Activated CD4-positive, alpha-beta T cell treated with anti-CD3 and anti-CD28 coated beads, Interleukin-2, amount 50 U/mL, for 24 hours (primary cell): ENCODE data around the gene UCHL5.

Experiments used
- DNase-seq, 2 donors: peaks; one replicate each; pipeline ENCODE4 v3.0.0-alpha.2; 2020; ENCODE audit warnings: low read depth in 1 of 2, low spot score in 1 of 2

UCHL5 gene

GRCh38 chr1:192969091-192969490 is 90.1 kb downstream of the UCHL5 start:
- DNase-seq = no peak

GRCh38 chr1:192968323-192968722 is 90.8 kb downstream of the UCHL5 start:
- DNase-seq = no peak

GRCh38 chr1:192967901-192968300 is 91.3 kb downstream of the UCHL5 start:
- DNase-seq = no peak

- no peak for DNase-seq
These were observed 91.8 kb downstream of the UCHL5 start for GRCh38 chr1:192967211-192967877.

- DNase-seq = no peak
These were observed 93.1 kb downstream of the UCHL5 start for GRCh38 chr1:192966073-192966472.

- DNase-seq = no peak
These were observed 96.3 kb downstream of the UCHL5 start for GRCh38 chr1:192962901-192963300.
